Measurements from ENCODE around the gene COQ9.
A peak's percentile ranks its signal among the peaks of the same experiment; 100 is the strongest.
"Not testable (repeated sequence)": the region's sequence is repeated elsewhere in the genome, so short reads cannot be mapped to it uniquely, and the experiment has no call there.

The COQ9 gene

GRCh38 chr16:57447186-57447962 lies at the start of gene COQ9, which contains the start of gene CIAPIN1:
Gene COQ9 (plus strand): TSS chr16:57447479. CDS start chr16:57447506, 27 bp downstream.
Gene CIAPIN1 (minus strand): TSS chr16:57447385. CDS start chr16:57440928, 6,457 bp downstream.
- peak; percentile 83 to 93 (median 83) for DNase-seq (ENCODE audit: low read depth in 3 of 3)

- DNase-seq (ENCODE audit: low read depth in 3 of 3): not testable (repeated sequence)
Observed at GRCh38 chr16:57397493-57397892, 49.8 kb upstream of the COQ9 start.

- no peak for DNase-seq (ENCODE audit: low read depth in 3 of 3)
Observed at GRCh38 chr16:57401943-57402640, 45.2 kb upstream of the COQ9 start.

- DNase-seq (ENCODE audit: low read depth in 3 of 3): no peak
Observed at GRCh38 chr16:57403965-57404817, 43.1 kb upstream of the COQ9 start, which contains the start of gene CCL17. Gene CCL17 (plus strand): TSS chr16:57404767. CDS start chr16:57413933, 9,166 bp downstream.

GRCh38 chr16:57405097-57405496 lies 42.2 kb upstream of the COQ9 start:
- no peak for DNase-seq (ENCODE audit: low read depth in 3 of 3)

GRCh38 chr16:57406881-57407280 lies 40.4 kb upstream of the COQ9 start:
- DNase-seq (ENCODE audit: low read depth in 3 of 3): no peak

- DNase-seq (ENCODE audit: low read depth in 3 of 3): no peak
Observed at GRCh38 chr16:57407521-57408353, 39.5 kb upstream of the COQ9 start.

GRCh38 chr16:57409065-57409464 lies 38.2 kb upstream of the COQ9 start:
- no peak for DNase-seq (ENCODE audit: low read depth in 3 of 3)

GRCh38 chr16:57409870-57410587 lies 37.2 kb upstream of the COQ9 start:
- no peak for DNase-seq (ENCODE audit: low read depth in 3 of 3)

- DNase-seq (ENCODE audit: low read depth in 3 of 3): no peak
Observed at GRCh38 chr16:57411362-57411976, 35.8 kb upstream of the COQ9 start.

- no peak for DNase-seq (ENCODE audit: low read depth in 3 of 3)
Observed at GRCh38 chr16:57412584-57412983, 34.7 kb upstream of the COQ9 start.

- no peak for DNase-seq (ENCODE audit: low read depth in 3 of 3)
Observed at GRCh38 chr16:57413301-57413730, 34.0 kb upstream of the COQ9 start.

GRCh38 chr16:57413733-57414132 lies 33.5 kb upstream of the COQ9 start:
- DNase-seq (ENCODE audit: low read depth in 3 of 3): no peak

GRCh38 chr16:57416084-57416483 lies 31.2 kb upstream of the COQ9 start:
- DNase-seq (ENCODE audit: low read depth in 3 of 3): no peak

- DNase-seq (ENCODE audit: low read depth in 3 of 3): no peak
Observed at GRCh38 chr16:57419506-57419905, 27.8 kb upstream of the COQ9 start.

GRCh38 chr16:57422026-57422944 lies 25.0 kb upstream of the COQ9 start:
- no peak for DNase-seq (ENCODE audit: low read depth in 3 of 3)

GRCh38 chr16:57423152-57423551 lies 24.1 kb upstream of the COQ9 start:
- DNase-seq (ENCODE audit: low read depth in 3 of 3): no peak

GRCh38 chr16:57424583-57424982 lies 22.7 kb upstream of the COQ9 start:
- DNase-seq (ENCODE audit: low read depth in 3 of 3): no peak

- no peak for DNase-seq (ENCODE audit: low read depth in 3 of 3)
Observed at GRCh38 chr16:57426356-57426755, 20.9 kb upstream of the COQ9 start.
